PC-9 (cell line): ENCODE results near the gene CST6.

Experiments used
- EZH2 ChIP-seq: fragments of 200-600 bp; sonication (generic); IDR thresholded peaks from 2 replicates; pipeline ENCODE4 v1.8.0; 2017; ENCODE audit warnings: antibody characterized with exemption, low read depth
- TF ChIP-seq, protein P1 (sequence below): fragments of 200-600 bp; sonication (generic); conservative IDR thresholded peaks from 2 replicates; pipeline ENCODE4 v1.6.1; 2017; ENCODE audit warnings: mixed run types, antibody characterized with exemption, mild to moderate bottlenecking, moderate library complexity

DNA sequence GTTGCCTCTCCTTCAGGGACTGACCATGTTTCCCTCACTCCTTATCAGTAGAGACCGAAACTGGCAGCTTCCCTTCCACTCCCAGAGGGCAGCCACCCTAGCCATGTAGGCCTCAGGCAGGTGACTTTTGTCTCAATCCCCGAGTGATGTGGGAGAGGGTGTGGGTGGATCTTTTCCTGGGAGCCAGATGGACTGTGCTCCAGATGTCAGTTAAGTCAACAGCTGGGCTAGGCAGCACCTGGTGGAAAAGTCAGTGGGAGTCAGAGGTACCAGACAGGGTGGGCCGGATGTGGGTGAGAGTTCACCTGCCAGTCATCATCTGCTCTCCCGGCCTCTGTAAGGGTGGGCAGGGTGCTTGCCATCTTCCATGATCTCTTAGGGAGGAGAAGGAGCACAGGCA, 7.6 kb upstream of the CST6 start:
- TF ChIP-seq EZH2, result no peak
- TF ChIP-seq, protein P1, sequence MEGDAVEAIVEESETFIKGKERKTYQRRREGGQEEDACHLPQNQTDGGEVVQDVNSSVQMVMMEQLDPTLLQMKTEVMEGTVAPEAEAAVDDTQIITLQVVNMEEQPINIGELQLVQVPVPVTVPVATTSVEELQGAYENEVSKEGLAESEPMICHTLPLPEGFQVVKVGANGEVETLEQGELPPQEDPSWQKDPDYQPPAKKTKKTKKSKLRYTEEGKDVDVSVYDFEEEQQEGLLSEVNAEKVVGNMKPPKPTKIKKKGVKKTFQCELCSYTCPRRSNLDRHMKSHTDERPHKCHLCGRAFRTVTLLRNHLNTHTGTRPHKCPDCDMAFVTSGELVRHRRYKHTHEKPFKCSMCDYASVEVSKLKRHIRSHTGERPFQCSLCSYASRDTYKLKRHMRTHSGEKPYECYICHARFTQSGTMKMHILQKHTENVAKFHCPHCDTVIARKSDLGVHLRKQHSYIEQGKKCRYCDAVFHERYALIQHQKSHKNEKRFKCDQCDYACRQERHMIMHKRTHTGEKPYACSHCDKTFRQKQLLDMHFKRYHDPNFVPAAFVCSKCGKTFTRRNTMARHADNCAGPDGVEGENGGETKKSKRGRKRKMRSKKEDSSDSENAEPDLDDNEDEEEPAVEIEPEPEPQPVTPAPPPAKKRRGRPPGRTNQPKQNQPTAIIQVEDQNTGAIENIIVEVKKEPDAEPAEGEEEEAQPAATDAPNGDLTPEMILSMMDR, result no peak
